PC-9 (cell line): ENCODE results near the gene TMEM185B.

ENCODE experiments used
- EZH2 ChIP-seq: fragments of 200-600 bp; sonication (generic); IDR thresholded peaks from 2 replicates; pipeline ENCODE4 v1.8.0; 2017; ENCODE audit warnings: antibody characterized with exemption, low read depth
- TF ChIP-seq, protein P1 (sequence below): fragments of 200-600 bp; sonication (generic); conservative IDR thresholded peaks from 2 replicates; pipeline ENCODE4 v1.6.1; 2017; ENCODE audit warnings: mixed run types, antibody characterized with exemption, mild to moderate bottlenecking, moderate library complexity

DNA sequence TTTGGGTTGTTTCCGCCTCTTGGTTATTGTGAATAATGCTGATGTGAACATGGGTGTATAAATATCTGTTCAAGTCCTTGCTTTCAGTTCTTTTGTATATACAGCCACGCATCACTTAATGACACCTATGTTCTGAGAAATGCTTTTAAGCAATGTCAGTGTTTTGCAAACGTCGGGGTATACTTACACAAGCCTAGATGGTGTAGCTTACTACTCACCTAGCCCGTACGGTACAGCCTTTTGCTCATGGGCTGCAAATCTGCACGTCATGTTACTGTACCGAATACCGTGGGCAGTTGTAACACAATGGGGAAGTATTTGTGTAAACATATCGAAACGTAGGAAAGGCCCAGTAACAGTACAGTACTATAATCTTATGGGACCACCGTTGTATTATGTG, 41.8 kb upstream of the TMEM185B start:
- TF ChIP-seq, protein P1, sequence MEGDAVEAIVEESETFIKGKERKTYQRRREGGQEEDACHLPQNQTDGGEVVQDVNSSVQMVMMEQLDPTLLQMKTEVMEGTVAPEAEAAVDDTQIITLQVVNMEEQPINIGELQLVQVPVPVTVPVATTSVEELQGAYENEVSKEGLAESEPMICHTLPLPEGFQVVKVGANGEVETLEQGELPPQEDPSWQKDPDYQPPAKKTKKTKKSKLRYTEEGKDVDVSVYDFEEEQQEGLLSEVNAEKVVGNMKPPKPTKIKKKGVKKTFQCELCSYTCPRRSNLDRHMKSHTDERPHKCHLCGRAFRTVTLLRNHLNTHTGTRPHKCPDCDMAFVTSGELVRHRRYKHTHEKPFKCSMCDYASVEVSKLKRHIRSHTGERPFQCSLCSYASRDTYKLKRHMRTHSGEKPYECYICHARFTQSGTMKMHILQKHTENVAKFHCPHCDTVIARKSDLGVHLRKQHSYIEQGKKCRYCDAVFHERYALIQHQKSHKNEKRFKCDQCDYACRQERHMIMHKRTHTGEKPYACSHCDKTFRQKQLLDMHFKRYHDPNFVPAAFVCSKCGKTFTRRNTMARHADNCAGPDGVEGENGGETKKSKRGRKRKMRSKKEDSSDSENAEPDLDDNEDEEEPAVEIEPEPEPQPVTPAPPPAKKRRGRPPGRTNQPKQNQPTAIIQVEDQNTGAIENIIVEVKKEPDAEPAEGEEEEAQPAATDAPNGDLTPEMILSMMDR, result no peak
- no peak for TF ChIP-seq EZH2
